ENCODE data around the gene UNC93A. TPM values are rescaled to one million over a fixed set of nuclear protein-coding genes. Genes with fewer than 3 reads are reported as not detected.
A peak's percentile ranks its signal among the peaks of the same experiment; 100 is the strongest.

UNC93A gene
- total RNA-seq, 1 experiment from 2014 or later = not detected

GRCh38 chr6:167293088-167293589 is 2.0 kb downstream of the UNC93A start:
- no peak for DNase-seq (ENCODE audit: low spot score)

GRCh38 chr6:167293590-167294091 is 2.5 kb downstream of the UNC93A start:
- DNase-seq (ENCODE audit: low spot score) = no peak

- no peak for DNase-seq (ENCODE audit: low spot score)
Measured at GRCh38 chr6:167294241-167294640, 3.1 kb downstream of the UNC93A start.

- DNase-seq (ENCODE audit: low spot score) = no peak
Measured at GRCh38 chr6:167294651-167295494, 3.8 kb downstream of the UNC93A start.

DNA sequence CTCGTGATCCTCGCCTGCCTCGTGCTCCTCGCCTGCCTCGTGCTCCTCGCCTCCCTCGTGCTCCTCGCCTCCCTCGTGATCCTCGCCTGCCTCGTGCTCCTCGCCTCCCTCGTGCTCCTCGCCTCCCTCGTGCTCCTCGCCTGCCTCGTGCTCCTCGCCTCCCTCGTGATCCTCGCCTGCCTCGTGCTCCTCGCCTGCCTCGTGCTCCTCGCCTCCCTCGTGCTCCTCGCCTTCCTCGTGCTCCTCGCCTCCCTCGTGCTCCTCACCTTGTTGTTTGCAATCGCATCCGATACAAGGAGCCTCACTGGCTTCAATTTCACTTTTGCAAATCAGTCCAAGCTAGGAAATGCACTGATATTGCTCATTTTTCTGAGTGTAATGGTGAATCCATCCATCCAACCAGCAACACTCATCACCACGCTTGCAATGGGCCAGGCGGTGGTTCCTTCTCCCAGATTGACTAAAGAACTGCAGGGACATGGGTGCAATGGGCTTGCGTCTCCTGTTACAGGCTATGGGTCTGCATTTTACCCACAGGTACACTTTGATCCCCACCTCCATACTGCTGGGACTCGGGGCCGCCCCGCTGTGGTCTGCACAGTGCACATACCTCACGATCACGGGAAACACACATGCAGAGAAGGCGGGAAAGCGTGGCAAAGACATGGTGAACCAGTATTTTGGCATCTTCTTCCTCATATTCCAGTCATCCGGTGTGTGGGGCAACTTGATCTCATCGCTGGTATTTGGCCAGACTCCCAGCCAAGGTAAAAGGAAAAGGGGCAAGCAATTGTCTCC is 4.6 kb downstream of the UNC93A start:
- no peak for DNase-seq (ENCODE audit: low spot score)

- no peak for DNase-seq (ENCODE audit: low spot score)
Measured at GRCh38 chr6:167296293-167296690, 5.2 kb downstream of the UNC93A start.

- DNase-seq (ENCODE audit: low spot score) = no peak
Measured at GRCh38 chr6:167296902-167297301, 5.8 kb downstream of the UNC93A start.

GRCh38 chr6:167298127-167298526 is 7.0 kb downstream of the UNC93A start:
- DNase-seq (ENCODE audit: low spot score) = no peak

GRCh38 chr6:167299641-167300308 is 8.7 kb downstream of the UNC93A start:
- DNase-seq (ENCODE audit: low spot score) = no peak

- no peak for DNase-seq (ENCODE audit: low spot score)
Measured at GRCh38 chr6:167300902-167301777, 10.0 kb downstream of the UNC93A start.

GRCh38 chr6:167302074-167302473 is 11.0 kb downstream of the UNC93A start:
- DNase-seq (ENCODE audit: low spot score) = no peak

DNA sequence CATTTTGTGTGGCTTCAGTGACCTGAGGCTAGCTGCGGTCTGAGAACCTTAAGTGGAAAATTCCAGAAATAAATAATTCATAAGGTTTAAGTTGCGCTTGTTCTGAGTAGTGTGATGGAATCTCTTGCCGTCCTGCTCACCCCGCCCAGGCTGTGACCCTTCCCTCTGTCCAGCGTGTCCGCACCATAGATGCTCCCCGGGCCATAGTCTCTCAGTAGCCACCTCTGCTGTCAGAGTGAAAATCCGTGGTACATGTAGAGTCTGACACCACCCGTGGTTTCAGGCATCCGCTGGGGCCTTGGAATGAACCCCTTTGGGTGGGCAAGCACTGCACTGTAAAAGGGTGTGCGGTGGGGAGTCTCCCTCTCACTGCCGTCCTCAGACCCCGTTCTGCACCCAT is 11.7 kb downstream of the UNC93A start:
- DNase-seq (ENCODE audit: low spot score) = no peak

- DNase-seq (ENCODE audit: low spot score) = no peak
Measured at GRCh38 chr6:167303675-167304625, 12.8 kb downstream of the UNC93A start.

GRCh38 chr6:167304912-167305311 is 13.8 kb downstream of the UNC93A start:
- no peak for DNase-seq (ENCODE audit: low spot score)

- DNase-seq (ENCODE audit: low spot score) = no peak
Measured at GRCh38 chr6:167305796-167306195, 14.7 kb downstream of the UNC93A start.

DNA sequence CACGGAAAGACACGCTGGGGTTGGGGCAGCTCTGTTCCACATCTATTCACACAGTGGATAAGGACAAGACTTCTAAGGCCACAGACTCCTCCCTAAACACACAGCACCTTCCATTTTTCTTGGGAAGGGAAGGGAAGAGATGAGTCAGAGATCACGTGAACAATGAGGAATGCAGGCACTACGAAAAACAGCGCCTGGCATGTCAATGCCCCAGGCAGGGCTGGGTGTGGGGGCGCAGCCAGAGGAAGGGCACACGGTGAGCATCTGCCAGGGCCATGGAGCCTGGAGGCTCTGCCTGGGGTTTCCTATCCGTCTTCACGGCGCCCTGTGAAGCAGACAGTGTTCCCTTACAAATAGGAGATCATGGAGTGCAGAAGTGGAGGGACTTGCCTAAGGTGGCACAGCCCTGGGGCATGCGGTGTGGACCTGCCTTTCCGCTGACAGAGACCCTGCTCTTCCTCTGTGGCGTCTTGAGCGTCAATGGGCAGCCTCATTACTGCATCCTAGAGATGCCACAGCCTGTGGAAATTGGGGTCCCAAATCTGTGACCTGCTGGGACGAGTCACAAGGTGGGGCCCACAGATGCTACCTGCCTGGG is 15.4 kb downstream of the UNC93A start:
- DNase-seq (ENCODE audit: low spot score) = peak; percentile 35

GRCh38 chr6:167307342-167307955 is 16.3 kb downstream of the UNC93A start:
- no peak for DNase-seq (ENCODE audit: low spot score)

DNA sequence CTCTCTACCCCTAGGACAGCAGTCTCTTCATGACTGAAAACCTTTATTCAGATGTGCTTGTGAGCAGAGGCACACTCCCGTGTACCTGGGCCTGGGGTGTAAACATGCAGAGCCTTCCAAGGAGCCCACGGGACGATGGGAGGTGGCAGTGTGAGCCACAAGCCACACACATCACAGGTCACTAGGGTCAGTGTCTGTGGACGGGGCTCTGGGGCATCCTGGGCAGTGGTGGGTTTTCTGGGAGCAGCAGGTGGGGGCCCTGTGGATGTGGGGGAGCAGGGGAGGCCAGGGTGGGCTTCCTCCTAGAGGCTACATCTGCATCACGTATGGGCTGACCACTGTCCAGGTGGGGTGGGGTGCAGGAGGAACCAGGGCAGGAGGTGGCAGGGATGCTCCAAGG is 17.1 kb downstream of the UNC93A start:
- no peak for DNase-seq (ENCODE audit: low spot score)
